HG03064 (cell line): ENCODE results near the gene APOD.
"Not testable (repeated sequence)": the region's sequence is repeated elsewhere in the genome, so short reads cannot be mapped to it uniquely, and the experiment has no call there.

Experiments
- ATAC-seq: cut with Tn5 transposase; IDR thresholded peaks from one replicate; pipeline ENCODE4 v1.9.1; 2021; ENCODE audit warnings: low read depth; ENCODE audit not compliant: unreplicated experiment

The APOD gene

DNA sequence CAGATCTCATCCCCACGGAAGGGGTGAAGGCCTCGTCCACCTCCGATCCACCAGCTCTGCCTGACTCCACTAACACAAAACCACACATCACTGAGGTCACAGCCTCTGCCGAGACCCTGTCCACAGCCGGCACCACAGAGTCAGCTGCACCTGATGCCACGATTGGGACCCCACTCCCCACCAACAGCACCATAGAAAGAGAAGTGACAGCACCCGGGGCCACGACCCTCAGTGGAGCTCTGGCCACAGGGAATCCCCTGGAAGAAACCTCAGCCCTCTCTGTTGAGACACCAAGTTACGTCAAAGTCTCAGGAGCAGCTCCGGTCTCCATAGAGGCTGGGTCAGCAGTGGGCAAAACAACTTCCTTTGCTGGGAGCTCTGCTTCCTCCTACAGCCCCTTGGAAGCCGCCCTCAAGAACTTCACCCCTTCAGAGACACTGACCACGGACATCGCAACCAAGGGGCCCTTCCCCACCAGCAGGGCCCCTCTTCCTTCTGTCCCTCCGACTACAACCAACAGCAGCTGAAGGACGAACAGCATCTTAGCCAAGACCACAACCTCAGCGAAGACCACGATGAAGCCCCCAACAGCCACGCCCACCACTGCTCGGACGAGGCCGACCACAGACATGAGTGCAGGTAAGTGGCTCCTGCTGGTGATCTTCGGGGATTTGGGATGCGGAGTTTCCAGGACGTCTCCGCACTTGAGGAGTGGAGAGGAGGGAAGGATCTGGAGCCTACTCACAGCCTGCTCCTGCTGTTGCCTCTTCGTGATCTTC is 36.0 kb upstream of the APOD start:
- not testable (repeated sequence) for ATAC-seq

DNA sequence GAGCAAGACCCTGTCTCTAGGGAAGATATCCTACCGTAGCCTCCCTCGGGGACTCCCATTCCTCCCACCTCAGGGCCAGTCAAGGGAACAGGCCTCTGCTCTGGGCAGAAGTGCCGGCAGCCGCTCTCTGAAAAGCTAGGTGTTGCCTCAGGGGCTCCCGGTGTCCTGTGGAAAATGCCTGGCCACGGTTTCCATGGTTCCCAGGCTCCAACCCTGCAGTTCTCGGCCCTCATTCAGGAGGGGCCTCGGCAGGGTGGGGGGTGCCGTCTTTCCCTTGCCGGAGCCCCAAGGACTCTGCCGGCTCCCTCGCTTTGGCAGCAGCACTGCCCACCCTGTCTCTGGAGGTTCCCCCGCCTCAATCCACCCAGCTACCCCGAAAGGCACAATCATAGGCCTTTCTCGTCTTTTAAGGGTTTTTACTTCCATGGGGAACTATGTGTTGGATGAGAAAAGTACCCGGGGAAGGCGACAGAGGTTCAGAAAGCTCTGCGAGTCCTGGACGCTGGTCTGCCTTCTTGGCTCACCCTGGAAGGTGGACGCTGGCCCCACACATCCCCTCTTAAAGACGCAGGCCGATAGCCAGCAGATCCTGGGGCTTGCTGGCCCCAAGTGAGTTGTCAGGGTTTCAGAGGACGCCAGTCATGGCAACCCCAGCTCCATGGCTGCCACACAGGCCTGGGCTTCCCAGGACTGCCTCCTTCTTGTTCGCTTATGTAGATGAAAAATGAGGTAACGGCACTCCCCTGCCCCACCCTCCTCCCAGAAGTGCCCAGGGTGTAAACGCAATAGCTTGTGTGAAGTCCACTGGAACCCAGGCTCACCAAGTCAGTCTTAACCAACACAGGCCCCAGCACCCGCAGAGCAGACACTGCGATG is 34.3 kb upstream of the APOD start:
- ATAC-seq = not testable (repeated sequence)

DNA sequence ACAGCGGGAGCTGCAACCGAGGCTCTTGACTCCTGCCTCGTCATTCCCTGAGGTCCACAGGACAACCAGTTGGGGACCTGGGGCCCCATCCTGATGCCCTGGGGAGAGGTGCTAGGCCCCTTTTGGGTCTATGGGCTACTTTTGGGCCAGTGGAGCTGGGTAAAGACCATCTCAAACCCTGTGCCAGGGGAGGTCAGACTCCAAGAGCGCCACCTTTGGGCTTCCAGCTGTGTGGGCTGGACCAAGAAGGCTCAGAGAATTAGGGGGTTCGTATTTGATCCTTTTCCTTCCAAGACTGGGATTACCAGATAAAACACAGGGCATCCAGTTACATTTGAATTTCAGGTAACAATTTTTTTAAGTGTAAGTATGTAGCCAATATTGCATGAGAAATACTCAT is 33.4 kb upstream of the APOD start:
- not testable (repeated sequence) for ATAC-seq

DNA sequence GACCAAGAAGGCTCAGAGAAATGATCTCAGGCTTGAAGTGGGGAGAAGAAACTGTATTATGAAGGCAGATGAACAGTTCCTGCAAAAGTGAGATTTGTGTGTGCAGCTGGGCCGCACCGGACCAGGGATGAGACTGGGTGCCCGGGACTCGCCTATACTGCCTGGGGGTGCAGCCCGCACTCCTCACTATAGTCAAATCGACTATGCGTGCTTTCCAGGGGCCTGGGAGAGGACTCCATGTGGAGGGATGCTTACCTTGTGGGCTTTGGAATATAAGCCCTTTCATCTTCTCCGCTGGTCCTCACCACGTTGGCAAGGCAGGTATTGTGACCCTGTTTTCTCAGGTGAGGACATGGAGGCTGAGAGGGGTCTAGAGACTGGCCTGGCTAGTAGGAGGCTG is 32.9 kb upstream of the APOD start:
- ATAC-seq = no peak

- not testable (repeated sequence) for ATAC-seq
Measured at GRCh38 chr3:195615952-195616537, 32.3 kb upstream of the APOD start.

- ATAC-seq = not testable (repeated sequence)
Measured at GRCh38 chr3:195614672-195615504, 31.1 kb upstream of the APOD start.

- no peak for ATAC-seq
Measured at GRCh38 chr3:195613468-195614069, 29.8 kb upstream of the APOD start.

DNA sequence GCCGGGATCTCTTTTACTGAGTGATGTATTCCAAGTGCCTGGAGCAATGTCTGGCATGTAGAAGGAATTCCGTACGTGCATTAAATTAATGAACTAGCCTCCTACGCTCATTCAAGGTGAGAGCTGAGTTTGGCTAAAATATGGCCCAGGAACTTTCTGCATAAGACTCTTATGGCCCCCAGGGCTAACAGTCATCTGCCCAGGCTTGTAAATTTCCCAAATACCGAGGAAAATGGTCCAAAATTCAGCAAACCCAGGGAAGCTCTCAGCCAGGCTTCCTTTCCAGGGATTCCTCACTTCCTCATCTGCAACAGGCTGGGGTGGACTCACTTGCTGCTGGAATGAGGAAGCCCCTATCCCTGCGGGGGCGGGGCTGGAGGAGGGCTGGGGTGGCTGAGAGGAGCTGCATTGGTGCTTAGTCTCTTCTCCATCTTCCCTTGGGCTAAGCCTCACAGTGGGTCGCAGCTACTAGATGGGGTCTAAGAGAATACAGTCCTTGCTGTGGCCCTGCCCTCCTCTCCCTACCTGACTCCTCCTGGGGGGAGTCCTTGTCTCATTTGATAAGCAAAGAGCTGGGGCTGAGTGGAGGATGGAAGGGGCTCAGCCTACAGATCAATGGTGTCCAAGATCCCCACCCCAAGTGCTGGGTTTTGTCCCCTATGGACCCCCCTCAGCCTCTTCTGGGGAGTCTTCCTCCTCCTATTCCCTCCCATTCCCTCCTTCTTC is 28.5 kb upstream of the APOD start:
- ATAC-seq = no peak

- no peak for ATAC-seq
Measured at GRCh38 chr3:195609229-195609628, 25.5 kb upstream of the APOD start.

- ATAC-seq = not testable (repeated sequence)
Measured at GRCh38 chr3:195601785-195602184, 18.0 kb upstream of the APOD start.

DNA sequence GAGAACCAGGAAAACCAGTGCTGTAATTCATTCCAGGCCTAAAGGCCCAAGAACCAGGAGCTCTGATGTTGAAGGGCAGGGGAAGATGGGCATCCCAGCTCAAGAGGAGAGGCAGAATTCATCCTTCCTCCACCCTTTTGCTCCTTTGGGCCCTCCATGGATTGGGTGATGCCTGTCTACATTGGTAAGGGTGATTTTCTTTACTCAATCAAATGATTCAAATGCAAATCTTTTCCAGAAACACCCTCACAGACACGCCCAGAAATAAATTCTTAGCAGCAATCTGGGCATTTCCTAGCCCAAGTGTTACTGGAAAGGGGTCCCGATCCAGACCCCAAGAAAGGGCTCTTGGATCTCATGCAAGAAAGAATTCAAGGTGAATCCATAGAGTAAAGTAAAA is 17.6 kb upstream of the APOD start:
- no peak for ATAC-seq

- ATAC-seq = not testable (repeated sequence)
Measured at GRCh38 chr3:195599926-195600325, 16.2 kb upstream of the APOD start.

DNA sequence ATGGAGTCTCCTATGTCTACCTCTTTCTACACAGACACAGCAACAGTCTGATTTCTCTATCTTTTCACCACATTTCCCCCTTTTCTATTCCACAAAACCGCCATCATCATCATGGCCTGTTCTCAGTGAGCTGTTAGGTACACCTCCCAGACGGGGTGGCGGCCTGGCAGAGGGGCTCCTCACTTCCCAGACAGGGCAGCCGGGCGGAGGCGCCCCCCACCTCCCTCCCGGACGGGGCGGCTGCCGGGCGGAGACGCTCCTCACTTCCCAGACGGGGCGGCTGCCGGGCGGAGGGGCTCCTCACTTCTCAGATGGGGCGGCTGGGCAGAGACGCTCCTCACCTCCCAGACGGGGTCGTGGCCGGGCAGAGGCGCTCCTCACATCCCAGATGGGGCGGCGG is 15.8 kb upstream of the APOD start:
- not testable (repeated sequence) for ATAC-seq

GRCh38 chr3:195597848-195598247 is 14.1 kb upstream of the APOD start:
- ATAC-seq = no peak

DNA sequence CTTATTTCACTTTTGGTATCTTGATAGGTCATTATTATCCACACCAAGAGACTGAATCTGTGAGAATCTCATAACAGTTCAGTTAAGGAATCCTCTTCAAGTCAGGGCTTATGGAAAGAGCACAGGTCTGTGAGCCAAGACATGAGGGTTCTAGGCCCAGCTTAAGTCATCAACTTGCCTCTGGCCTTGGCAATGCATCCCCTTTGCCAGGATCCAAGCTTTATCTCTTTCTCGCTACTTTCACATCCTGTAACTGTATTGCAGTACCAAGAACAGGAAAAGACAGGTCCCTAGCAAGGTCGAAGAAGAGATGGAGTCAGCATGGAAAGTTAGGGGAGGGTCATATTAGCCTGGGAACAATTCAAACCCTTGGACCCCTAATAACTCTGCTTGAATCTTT is 13.5 kb upstream of the APOD start:
- no peak for ATAC-seq

DNA sequence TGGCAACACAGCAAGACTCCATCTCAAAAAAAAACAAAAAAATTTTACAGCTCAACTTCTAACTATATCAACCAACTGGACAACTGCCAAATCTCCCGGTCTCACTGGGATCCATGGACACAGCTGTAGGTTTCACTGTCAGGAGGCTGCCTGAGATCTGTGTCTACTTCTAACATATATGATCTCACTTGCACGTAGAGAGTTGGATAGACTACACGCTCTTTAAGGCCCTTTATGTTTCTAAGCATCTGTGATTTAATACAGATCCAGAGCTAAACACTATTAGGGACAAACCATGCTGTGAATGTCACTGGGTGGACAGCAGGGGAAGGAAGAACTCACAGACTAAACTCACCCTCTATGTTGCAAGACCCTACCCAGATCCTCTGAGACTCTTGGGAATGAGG is 13.0 kb upstream of the APOD start:
- ATAC-seq = no peak

DNA sequence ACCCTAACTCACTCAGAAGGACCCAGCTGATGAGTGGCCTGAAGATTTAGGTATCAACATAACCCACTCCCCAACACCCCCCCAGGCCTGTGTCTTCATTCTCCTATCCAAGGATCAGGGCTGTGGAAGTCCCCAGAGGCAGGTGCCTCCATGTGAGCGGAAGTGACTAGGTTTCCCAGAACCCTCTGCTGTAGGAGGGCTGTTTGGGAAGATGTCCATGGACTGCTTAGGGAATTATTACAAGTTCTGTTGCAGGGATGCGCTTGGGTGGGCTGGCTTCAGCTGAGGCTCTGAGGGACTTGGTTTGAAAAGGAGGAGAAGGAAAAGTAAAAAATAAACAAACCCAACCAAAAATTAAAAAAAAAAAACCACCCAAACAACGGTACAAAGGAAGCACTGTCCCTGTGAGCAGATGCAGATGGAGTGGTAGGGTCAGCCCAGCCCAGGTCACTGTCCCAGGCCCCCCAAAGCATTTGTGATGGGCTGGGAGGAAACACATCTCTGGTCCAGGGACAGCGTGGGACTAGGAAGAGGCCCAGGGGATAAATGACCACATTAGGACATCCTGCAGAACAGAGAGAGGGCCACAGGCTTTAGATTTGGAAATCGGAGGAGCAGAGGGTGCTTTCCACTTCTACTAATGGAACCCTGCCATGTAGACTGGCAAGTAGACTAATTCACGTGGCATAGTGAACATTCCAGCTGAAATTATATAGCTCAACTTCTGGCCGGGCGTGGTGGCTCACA is 12.2 kb upstream of the APOD start:
- no peak for ATAC-seq

GRCh38 chr3:195591852-195592251 is 8.1 kb upstream of the APOD start:
- ATAC-seq = no peak

GRCh38 chr3:195591220-195591619 is 7.5 kb upstream of the APOD start:
- no peak for ATAC-seq
